HEK293 (cell line): ENCODE data around the gene SLC4A1AP.

Source experiments
- CTCF ChIA-PET: fragments of 350-600 bp; formaldehyde crosslinking; extraction: SDS; loops from one replicate; lab custom pipeline; 2021; ENCODE audit warnings: antibody characterized with exemption; lab: Yijun Ruan, JAX
- POLR2A ChIA-PET: fragments of 300-600 bp; formaldehyde crosslinking; extraction: SDS; loops from one replicate; lab custom pipeline; 2020; ENCODE audit warnings: antibody characterized with exemption, inconsistent platforms; lab: Yijun Ruan, JAX
- H3K27ac ChIP-seq: fragments of 200-500 bp; sonication (Bioruptor generic); 2 replicates; pipeline ENCODE4 v1.5.1; 2014; ENCODE audit warnings: low read depth, low read length, control low read depth, inconsistent platforms; ENCODE audit errors: extremely low read depth
- H3K36me3 ChIP-seq, 2 experiments: fragments of 200-500 bp in 1 of 2; sonication (Bioruptor generic) in 1 of 2; 1 replicate in 1 of 2; 2 replicates in 1 of 2; pipeline ENCODE4 v1.5.1; 2014 to 2017; ENCODE audit warnings: inconsistent platforms in 2 of 2, low read length in 2 of 2; ENCODE audit not compliant: control insufficient read depth in 2 of 2, insufficient read depth in 1 of 2
- H3K4me1 ChIP-seq: fragments of 200-500 bp; sonication (Bioruptor generic); 2 replicates; pipeline ENCODE4 v1.5.1; 2014; ENCODE audit warnings: mild to moderate bottlenecking, low read length, inconsistent platforms; ENCODE audit not compliant: control insufficient read depth, insufficient read depth
- H3K4me3 ChIP-seq: 2 replicates; pipeline ENCODE4 v1.5.1; 2011; ENCODE audit warnings: low read depth, mild to moderate bottlenecking, control low read depth, low read length, moderate library complexity
- H3K9me3 ChIP-seq: fragments of 200-500 bp; sonication (Bioruptor generic); 2 replicates; pipeline ENCODE4 v1.5.1; 2014; ENCODE audit warnings: low read depth, low read length, inconsistent platforms; ENCODE audit not compliant: control insufficient read depth, insufficient read depth
- BCL11A ChIP-seq: fragments of 450-650 bp; formaldehyde crosslinking; IDR thresholded peaks from 2 replicates; pipeline ENCODE4 v1.5.1; 2016; ENCODE audit warnings: low read depth, missing biosample characterization, missing genetic modification characterization
- BCL11B ChIP-seq: fragments of 450-650 bp; formaldehyde crosslinking; IDR thresholded peaks from 2 replicates; pipeline ENCODE4 v1.5.1; 2016; ENCODE audit warnings: low read depth, missing biosample characterization, missing genetic modification characterization
- GLIS1 ChIP-seq: fragments of 450-650 bp; formaldehyde crosslinking; IDR thresholded peaks from 2 replicates; pipeline ENCODE4 v1.5.1; 2016; ENCODE audit warnings: missing biosample characterization, missing genetic modification characterization
- KLF10 ChIP-seq: fragments of 450-650 bp; IDR thresholded peaks from 2 replicates; pipeline ENCODE4 v1.5.1; 2018; ENCODE audit warnings: missing biosample characterization, mild to moderate bottlenecking, missing genetic modification characterization
- MEIS1 ChIP-seq: sonication (generic); formaldehyde crosslinking; IDR thresholded peaks from 2 replicates; pipeline ENCODE4 v1.8.1; 2022; ENCODE audit warnings: missing genetic modification reagents, mild to moderate bottlenecking, borderline replicate concordance
- OVOL3 ChIP-seq: fragments of 450-650 bp; formaldehyde crosslinking; IDR thresholded peaks from 2 replicates; pipeline ENCODE4 v1.5.1; 2016; ENCODE audit warnings: missing biosample characterization, missing genetic modification characterization
- TCF7L2 ChIP-seq: IDR thresholded peaks from 2 replicates; pipeline ENCODE4 v1.6.1; 2011; ENCODE audit warnings: low read depth, mild to moderate bottlenecking, inconsistent platforms, low read length, moderate library complexity, borderline replicate concordance
- YY2 ChIP-seq: fragments of 450-650 bp; formaldehyde crosslinking; IDR thresholded peaks from 2 replicates; pipeline ENCODE4 v1.5.1; 2016; ENCODE audit warnings: missing biosample characterization, missing genetic modification characterization
- ZBTB49 ChIP-seq: fragments of 450-650 bp; formaldehyde crosslinking; IDR thresholded peaks from 2 replicates; pipeline ENCODE4 v1.5.1; 2016; ENCODE audit warnings: missing biosample characterization, missing genetic modification characterization, low read depth
- ZBTB8A ChIP-seq: fragments of 450-650 bp; formaldehyde crosslinking; IDR thresholded peaks from 2 replicates; pipeline ENCODE4 v1.5.1; 2016; ENCODE audit warnings: missing biosample characterization, missing genetic modification characterization
- ZFP3 ChIP-seq: fragments of 450-650 bp; formaldehyde crosslinking; IDR thresholded peaks from 2 replicates; pipeline ENCODE4 v1.5.1; 2016; ENCODE audit warnings: low read depth, missing biosample characterization, missing genetic modification characterization
- ZNF146 ChIP-seq: fragments of 450-650 bp; formaldehyde crosslinking; IDR thresholded peaks from 2 replicates; pipeline ENCODE4 v1.5.1; 2016; ENCODE audit warnings: missing biosample characterization, missing genetic modification characterization
- ZNF202 ChIP-seq: fragments of 450-650 bp; formaldehyde crosslinking; IDR thresholded peaks from 2 replicates; pipeline ENCODE4 v1.5.1; 2016; ENCODE audit warnings: missing biosample characterization, missing genetic modification characterization, borderline replicate concordance
- ZNF211 ChIP-seq: fragments of 450-650 bp; formaldehyde crosslinking; IDR thresholded peaks from 2 replicates; pipeline ENCODE4 v1.5.1; 2016; ENCODE audit warnings: low read depth, missing biosample characterization, missing genetic modification characterization
- ZNF274 ChIP-seq, 2 experiments: fragments of 200-500 bp in 1 of 2; fragments of 450-650 bp in 1 of 2; sonication (Bioruptor generic) in 1 of 2; formaldehyde crosslinking in 1 of 2; IDR thresholded peaks; 2 replicates each; pipeline versions ENCODE4 v1.5.1 to v1.6.1; 2014 to 2016; ENCODE audit warnings: borderline replicate concordance in 1 of 2, inconsistent platforms in 1 of 2, low read length in 1 of 2, missing biosample characterization in 1 of 2, missing genetic modification characterization in 1 of 2
- ZNF341 ChIP-seq: fragments of 450-650 bp; formaldehyde crosslinking; IDR thresholded peaks from 2 replicates; pipeline ENCODE4; 2016; ENCODE audit warnings: low read depth, missing biosample characterization, missing genetic modification characterization
- ZNF473 ChIP-seq: fragments of 450-650 bp; formaldehyde crosslinking; IDR thresholded peaks from 2 replicates; pipeline ENCODE4 v1.5.1; 2017; ENCODE audit warnings: missing biosample characterization, missing genetic modification characterization
- ZNF624 ChIP-seq: fragments of 450-650 bp; formaldehyde crosslinking; IDR thresholded peaks from 2 replicates; pipeline ENCODE4 v1.5.1; 2017; ENCODE audit warnings: missing biosample characterization, missing genetic modification characterization
- ZNF629 ChIP-seq: fragments of 450-650 bp; formaldehyde crosslinking; IDR thresholded peaks from 2 replicates; pipeline ENCODE4 v1.5.1; 2017; ENCODE audit warnings: missing biosample characterization, missing genetic modification characterization
- ZNF654 ChIP-seq: fragments of 450-650 bp; formaldehyde crosslinking; IDR thresholded peaks from 2 replicates; pipeline ENCODE4 v1.5.1; 2016; ENCODE audit warnings: low read depth, missing biosample characterization, missing genetic modification characterization
- ZNF660 ChIP-seq: fragments of 450-650 bp; IDR thresholded peaks from 2 replicates; pipeline ENCODE4 v1.5.1; 2018; ENCODE audit warnings: missing biosample characterization, mild to moderate bottlenecking, missing genetic modification characterization
- ZNF692 ChIP-seq: fragments of 450-650 bp; formaldehyde crosslinking; IDR thresholded peaks from 2 replicates; pipeline ENCODE4 v1.5.1; 2016; ENCODE audit warnings: missing biosample characterization, missing genetic modification characterization
- ZNF830 ChIP-seq: fragments of 450-650 bp; IDR thresholded peaks from 2 replicates; pipeline ENCODE4 v1.5.0; 2018; ENCODE audit warnings: missing biosample characterization, missing genetic modification characterization, low read depth, mild to moderate bottlenecking, moderate library complexity

The SLC4A1AP gene

GRCh38 chr2:27636766-27637165 lies 26.9 kb upstream of the SLC4A1AP start:
- no peaks in the 10 kb centered on the region for H3K9me3 ChIP-seq
- CTCF ChIA-PET = interaction anchor here (1.5 kb wide), 1 partner anchor 47 kb away, joined by 4 read pairs; no protein-coding TSS in a partner anchor
- H3K36me3 ChIP-seq = peaks cover 73 to 83% of the 10 kb centered on the region in 2 experiments
- H3K27ac ChIP-seq = no peak overlapping the region
- TF ChIP-seq GLIS1 (tag by site-specific recombination) (peak; percentile 49; the same call in 1 of the 2 replicates), ZNF660 (tag by site-specific recombination) (0 out of 2 replicates have a peak, but pooled peaks have one; percentile 20), ZNF830 (no peak), ZNF473 (no peak), ZNF692 (tag by site-specific recombination) (no peak), ZNF624 (tag by site-specific recombination) (no peak)
- POLR2A ChIA-PET = no interaction called here
- H3K4me1 ChIP-seq = peaks cover 4% of the 10 kb centered on the region; the same call in 1 of the 2 replicates
- no peak overlapping the region for H3K4me3 ChIP-seq

GRCh38 chr2:27638037-27638637 lies 25.6 kb upstream of the SLC4A1AP start:
- no peak for TF ChIP-seq BCL11B (tag by site-specific recombination)
- no peak for TF ChIP-seq ZNF692 (tag by site-specific recombination)
- TF ChIP-seq KLF10 (tag by site-specific recombination) = no peak
- no peak for TF ChIP-seq BCL11A (tag by site-specific recombination)
- TF ChIP-seq ZNF146 (tag by site-specific recombination) = no peak
- TF ChIP-seq ZFP3 (tag by site-specific recombination) = no peak
- no peak for TF ChIP-seq TCF7L2
- no peak for TF ChIP-seq ZNF341 (tag by site-specific recombination)
- no peak for TF ChIP-seq ZNF274 (IDR thresholded peaks at IDR 0.05; ENCODE audit: low read length)
- no peak for TF ChIP-seq ZNF274 (tag by site-specific recombination; IDR thresholded peaks at IDR 0.05; ENCODE audit: borderline replicate concordance)
- TF ChIP-seq MEIS1 = no peak
- TF ChIP-seq ZBTB49 (tag by site-specific recombination) = no peak
- no peak for TF ChIP-seq ZNF211 (tag by site-specific recombination)
- TF ChIP-seq ZBTB8A (tag by site-specific recombination) = no peak
- TF ChIP-seq YY2 (tag by site-specific recombination) = no peak
- no peak for TF ChIP-seq ZNF629 (tag by site-specific recombination)
- TF ChIP-seq ZNF654 (tag by site-specific recombination) = no peak
- TF ChIP-seq ZNF202 (tag by site-specific recombination) = no peak
- no peak for TF ChIP-seq OVOL3
- TF ChIP-seq, all 188 proteins: peak for 0
- Histone ChIP-seq H3K27ac (no peak overlapping the region), H3K36me3 (peaks cover 66 to 81% of the 10 kb centered on the region in 2 experiments), H3K4me3 (no peak overlapping the region), H3K4me1 (peaks cover 4% of the 10 kb centered on the region; the same call in 1 of the 2 replicates), H3K9me3 (no peaks in the 10 kb centered on the region)
- POLR2A ChIA-PET = interaction anchor here (0.6 kb wide), 1 partner anchor 1256 kb away, joined by 6 read pairs; the partner anchor contains the start of gene WDR43
- CTCF ChIA-PET = no interaction called here
